Stomach (tissue), 9 donors: ENCODE measurements around the gene EMCN. TPM values are rescaled to one million over a fixed set of nuclear protein-coding genes. Genes with fewer than 3 reads are reported as not detected.
A peak's percentile ranks its signal among the peaks of the same experiment; 100 is the strongest.

Experiments used
- DNase-seq, 2 donors: peaks; one replicate each; pipeline versions ENCODE4 v3.0.0 to v3.0.0-alpha.2; 2013 to 2019
- H3K27ac ChIP-seq, 5 donors: fragments of 200-600 bp in 4 of 5; sonication (generic) in 4 of 5; one replicate each; pipeline ENCODE4 v1.5.1; 2013 to 2019; ENCODE audit warnings: mild to moderate bottlenecking in 1 of 5, moderate library complexity in 1 of 5
- H3K27me3 ChIP-seq, 3 donors: fragments of 200-600 bp; sonication (generic); one replicate each; pipeline ENCODE4 v1.5.1; 2017 to 2019; ENCODE audit warnings: mixed run types in 1 of 3
- H3K36me3 ChIP-seq, 4 donors: fragments of 200-600 bp; sonication (generic); 1 replicate in 3 of 4; 2 replicates in 1 of 4; pipeline ENCODE4 v1.5.1; 2016 to 2019
- H3K4me1 ChIP-seq, 4 donors: fragments of 200-600 bp; sonication (generic); one replicate each; pipeline ENCODE4 v1.5.1; 2016 to 2019
- H3K4me3 ChIP-seq, 4 donors: fragments of 200-600 bp; sonication (generic) in 3 of 4; one replicate each; pipeline ENCODE4 v1.5.1; 2016 to 2019; ENCODE audit warnings: mild to moderate bottlenecking in 1 of 4
- H3K9me3 ChIP-seq, 4 donors: fragments of 200-600 bp; sonication (generic); one replicate each; pipeline ENCODE4 v1.5.1; 2016 to 2019
- CTCF ChIP-seq, 7 experiments: fragments of 450-650 bp in 4 of 7; fragments of 200-600 bp in 3 of 7; sonication (generic) in 3 of 7; IDR thresholded peaks; one replicate each; pipeline ENCODE4 v1.5.1; 2016 to 2019; ENCODE audit warnings: antibody characterized with exemption in 7 of 7, control low read depth in 2 of 7, mild to moderate bottlenecking in 1 of 7
- EP300 ChIP-seq: sonication (generic); formaldehyde crosslinking; IDR thresholded peaks from one replicate; pipeline ENCODE4 v1.6.1; 2017; ENCODE audit warnings: antibody characterized with exemption
- POLR2A ChIP-seq, 4 donors: fragments of 450-650 bp; IDR thresholded peaks; one replicate each; pipeline ENCODE4 v1.6.1; 2016; ENCODE audit warnings: antibody characterized with exemption in 4 of 4, control low read depth in 2 of 4, mild to moderate bottlenecking in 1 of 4, moderate library complexity in 1 of 4
- POLR2AphosphoS5 ChIP-seq, 3 donors: sonication (generic); formaldehyde crosslinking; IDR thresholded peaks; one replicate each; pipeline ENCODE4 v1.6.1; 2016; ENCODE audit warnings: antibody characterized with exemption in 3 of 3
- WGBS, 5 donors: extraction: QIAGEN DNeasy Blood & Tissue Kit in 3 of 5; methylation state at CpG; one replicate each; pipeline versions ENCODE4 v1.1.5 to v1.1.7; 2013 to 2018; 5-methylcytosine and 5-hydroxymethylcytosine counted together
- intact Hi-C: fragments of 100-400 bp; cut with DNase I; formaldehyde crosslinking; loops from one replicate; pipeline ENCODE4 v1.15.1; 2023; ENCODE audit warnings: low total_unique reads
- polyA plus RNA-seq, 3 donors: library from polyadenylated mRNA; stranded (reverse); fragments of 200-250 nt; gene quantifications; one replicate each; pipeline ENCODE4 v1.2.3, GENCODE V29; 2013
- total RNA-seq, 5 donors: library from RNA; depleted of rRNA; stranded (reverse); fragments of >200 nt; gene quantifications; one replicate each; pipeline versions ENCODE4 v1.1.0 to v1.2.3, GENCODE V29; 2014 to 2016
- donor health status: healthy with polysubstance abuse.
- donor health status: Bipolar disorder and iron deficiency.
- donor health status: healthy.

EMCN gene
- total and polyA plus RNA-seq, 8 donors: 0.29 to 16.2 (median 3.2) TPM; not detected in 2

GRCh38 chr4:100424376-100424775 lies 93.4 kb downstream of the EMCN start:
- Histone ChIP-seq H3K9me3 (no peaks in the 10 kb centered on the region), H3K4me1 (peaks cover 0 to 7% (median 0%) of the 10 kb centered on the region in 4 donors), H3K4me3 (no peak overlapping the region), H3K27ac (no peak overlapping the region), H3K36me3 (no peaks in the 10 kb centered on the region), H3K27me3 (no peaks in the 10 kb centered on the region)
- no peak for TF ChIP-seq POLR2A (IDR thresholded peaks at IDR 0.05)
- TF ChIP-seq POLR2AphosphoS5 (IDR thresholded peaks at IDR 0.05): no peak
- no peak for TF ChIP-seq CTCF (IDR thresholded peaks at IDR 0.05)
- intact Hi-C loops: no loop called here
- no peak for DNase-seq
- WGBS, 5 donors: 84 to 94% (median 92%) methylated on average over 4 of the region's 4 CpGs

GRCh38 chr4:100422894-100423293 lies 94.9 kb downstream of the EMCN start:
- H3K36me3 ChIP-seq: no peaks in the 10 kb centered on the region
- peaks cover 0 to 7% (median 0%) of the 10 kb centered on the region in 4 donors for H3K4me1 ChIP-seq
- no peaks in the 10 kb centered on the region for H3K27me3 ChIP-seq
- intact Hi-C loops: no loop called here
- 45 to 66% (median 58%) methylated on average over 1 of the region's 1 CpG for WGBS, 5 donors
- H3K9me3 ChIP-seq: no peaks in the 10 kb centered on the region
- H3K4me3 ChIP-seq: no peak overlapping the region
- no peak overlapping the region for H3K27ac ChIP-seq
- no peak for DNase-seq
- TF ChIP-seq CTCF (IDR thresholded peaks at IDR 0.05): no peak

GRCh38 chr4:100421361-100421978 lies 96.4 kb downstream of the EMCN start:
- DNase-seq: peak in 1 of 2 donors; percentile 34
- WGBS, 5 donors: 42 to 57% (median 47%) methylated on average over 3 of the region's 3 CpGs
- intact Hi-C loops: no loop called here

GRCh38 chr4:100420571-100420970 lies 97.3 kb downstream of the EMCN start:
- 43 to 57% (median 54%) methylated on average over 2 of the region's 2 CpGs for WGBS, 5 donors
- H3K4me3 ChIP-seq: no peak overlapping the region
- no peaks in the 10 kb centered on the region for H3K27me3 ChIP-seq
- H3K4me1 ChIP-seq: peaks cover 0 to 7% (median 0%) of the 10 kb centered on the region in 4 donors
- TF ChIP-seq POLR2AphosphoS5 (IDR thresholded peaks at IDR 0.05): no peak
- TF ChIP-seq EP300: no peak
- no peak for TF ChIP-seq POLR2A (IDR thresholded peaks at IDR 0.05)
- TF ChIP-seq CTCF (IDR thresholded peaks at IDR 0.05): no peak
- H3K9me3 ChIP-seq: no peaks in the 10 kb centered on the region
- no peaks in the 10 kb centered on the region for H3K36me3 ChIP-seq
- DNase-seq: no peak
- intact Hi-C loops: no loop called here
- no peak overlapping the region for H3K27ac ChIP-seq

More at GRCh38 chr4:100421361-100421978, 96.4 kb downstream of the EMCN start:
- Histone ChIP-seq H3K27ac (no peak overlapping the region), H3K9me3 (no peaks in the 10 kb centered on the region), H3K36me3 (no peaks in the 10 kb centered on the region), H3K27me3 (no peaks in the 10 kb centered on the region), H3K4me1 (peaks cover 0 to 7% (median 0%) of the 10 kb centered on the region in 4 donors), H3K4me3 (no peak overlapping the region)
- no peak for TF ChIP-seq POLR2AphosphoS5 (IDR thresholded peaks at IDR 0.05)
- no peak for TF ChIP-seq POLR2A (IDR thresholded peaks at IDR 0.05)
- peak in 4 of 7 experiments; percentile 21 to 41 (median 35) for TF ChIP-seq CTCF (IDR thresholded peaks at IDR 0.05)
- TF ChIP-seq EP300: no peak
